GM18507 (cell line): ENCODE results near the gene FRS3.

ENCODE experiments used
- DNase-seq: peaks from one replicate; pipeline ENCODE4 v3.0.0; 2011; ENCODE audit warnings: low read depth; ENCODE audit not compliant: insufficient read length; ENCODE audit errors: extremely low spot score
- FAIRE-seq: peaks from 2 replicates; lab custom pipeline; 2011; peaks lifted over from hg19 to GRCh38; lab: Jason Lieb, UNC

The FRS3 gene

DNA sequence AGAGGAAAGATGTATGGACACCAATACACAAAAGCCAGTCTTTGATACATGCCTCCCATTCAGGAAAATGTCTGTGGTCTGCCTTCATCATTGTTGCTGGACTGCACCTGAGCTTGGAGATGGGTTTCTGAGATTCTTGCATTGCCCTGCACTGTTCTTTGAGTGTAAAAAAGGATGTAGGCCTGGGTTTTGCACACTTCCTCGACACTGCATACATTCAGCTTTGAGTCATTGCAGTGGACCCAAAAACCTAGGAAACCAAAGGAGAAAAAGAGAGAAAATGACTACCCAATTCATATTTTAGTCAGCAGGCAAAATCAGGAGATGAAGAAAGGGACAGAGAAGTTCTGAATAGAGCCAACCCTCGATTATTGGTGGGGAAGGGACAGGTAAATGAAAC, 16.8 kb upstream of the FRS3 start:
- FAIRE-seq = no peak

DNA sequence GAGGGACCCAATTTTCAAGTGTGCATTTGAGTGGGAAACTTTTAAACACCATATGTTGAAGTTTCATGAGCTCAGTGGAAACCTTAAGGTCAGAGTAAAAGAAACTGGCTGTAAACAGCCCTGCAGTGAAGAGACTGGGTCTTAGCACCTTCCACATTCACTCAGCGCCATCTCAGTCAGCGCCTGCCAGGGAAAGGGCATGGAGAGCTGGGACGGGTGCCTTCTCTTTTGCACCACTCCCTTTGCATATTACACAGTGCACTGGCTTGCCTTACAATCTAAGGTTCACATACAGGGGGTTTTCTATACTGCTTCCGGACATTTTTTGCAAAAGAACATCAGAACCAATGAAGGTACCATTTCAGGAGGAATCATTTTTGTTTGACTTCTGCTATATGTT, 12.3 kb upstream of the FRS3 start:
- no peak for FAIRE-seq
- no peak for DNase-seq

More for the DNA sequence above, 16.8 kb upstream of the FRS3 start:
- DNase-seq = no peak

DNA sequence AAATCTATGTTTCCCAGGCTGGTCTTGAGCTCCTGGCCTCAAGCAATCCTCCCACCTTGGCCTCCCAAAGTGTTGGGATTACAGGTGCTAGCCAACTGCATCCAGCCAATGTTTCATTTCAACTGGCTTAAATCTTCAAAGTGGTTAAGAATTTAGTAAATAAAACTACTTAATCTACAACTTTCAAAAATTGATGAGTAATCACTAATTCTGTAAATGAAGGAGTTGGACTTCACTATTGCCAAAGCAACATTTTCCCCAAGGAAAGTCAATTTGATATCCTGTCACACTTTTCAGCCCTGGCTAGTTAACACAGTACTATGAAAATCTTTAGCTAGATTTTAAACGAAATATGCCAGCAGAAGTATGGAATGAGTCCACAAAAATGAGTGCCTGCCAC, 11.6 kb upstream of the FRS3 start:
- FAIRE-seq = no peak
- no peak for DNase-seq

DNA sequence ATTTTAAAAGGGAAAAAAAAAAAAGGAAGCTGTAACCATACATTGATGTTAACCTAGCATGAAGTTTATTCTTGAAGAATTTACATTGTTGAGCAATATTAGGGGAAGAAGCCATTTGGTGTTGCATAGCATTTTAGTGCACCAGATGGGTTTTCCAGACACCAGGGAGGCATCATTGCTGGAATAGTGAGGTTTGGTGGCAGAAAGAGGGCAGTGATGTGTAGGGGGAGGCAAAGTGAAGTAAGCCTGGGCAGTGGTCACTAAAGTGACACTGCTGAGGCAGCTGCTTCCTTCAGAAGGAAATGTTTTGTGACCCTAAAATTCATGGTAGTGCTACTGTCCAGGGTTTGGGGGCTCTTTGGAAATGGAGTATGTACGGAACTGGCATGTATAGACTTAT, 10.3 kb upstream of the FRS3 start:
- DNase-seq (no peak), FAIRE-seq (no peak)

DNA sequence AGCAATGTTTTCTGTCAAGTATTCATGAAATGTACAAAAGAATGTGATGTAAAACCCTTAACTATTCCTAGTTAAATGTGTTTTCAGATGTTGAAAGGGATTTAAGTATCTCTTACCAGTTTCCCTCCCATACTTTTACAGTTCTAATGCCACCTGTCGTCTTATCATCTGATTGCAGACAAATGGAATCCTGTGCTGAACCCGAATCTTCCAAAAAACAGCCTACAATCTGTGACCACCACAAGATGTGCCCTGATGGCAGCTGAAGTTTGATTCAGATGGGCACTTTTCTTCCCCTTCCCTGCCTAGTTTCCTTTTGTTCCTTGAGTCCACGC, 9.7 kb upstream of the FRS3 start:
- FAIRE-seq = no peak
- DNase-seq = no peak

DNA sequence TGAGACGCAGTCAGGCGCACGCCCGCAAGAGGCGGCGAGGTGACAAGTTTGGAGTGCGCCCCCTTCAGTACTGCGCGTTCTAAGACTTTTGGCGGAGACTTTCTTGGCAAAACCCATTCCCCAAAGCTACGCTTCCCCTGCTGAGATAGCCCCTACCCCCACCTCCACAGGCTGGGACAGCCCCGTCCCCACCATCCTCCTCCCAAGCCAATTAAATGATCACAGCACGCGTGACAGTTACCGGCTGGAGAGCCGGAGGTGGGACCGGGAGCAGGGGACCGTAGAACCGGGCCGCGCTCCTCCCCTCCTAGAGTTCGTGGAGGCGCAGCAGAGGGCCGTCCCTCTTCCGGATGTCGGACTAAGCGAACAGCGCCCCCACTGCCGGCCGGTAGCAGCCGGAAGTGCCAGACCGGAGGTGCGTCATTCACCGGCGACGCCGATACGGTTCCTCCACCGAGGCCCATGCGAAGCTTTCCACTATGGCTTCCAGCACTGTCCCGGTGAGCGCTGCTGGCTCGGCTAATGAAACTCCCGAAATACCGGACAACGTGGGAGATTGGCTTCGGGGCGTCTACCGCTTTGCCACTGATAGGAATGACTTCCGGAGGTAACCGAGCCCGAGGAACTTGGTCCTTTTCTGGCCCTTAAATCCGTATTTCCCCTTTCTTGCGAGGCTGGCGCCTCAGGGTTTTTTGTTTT, 7.7 kb upstream of the FRS3 start, which contains the start of gene TOMM6:
Gene TOMM6, plus strand, starts transcription at position 476 of the 699 bp plus-strand sequence. Its CDS starts 4 bp downstream, at position 480.
- peak; percentile 93 for FAIRE-seq
- DNase-seq = peak; percentile 87

DNA sequence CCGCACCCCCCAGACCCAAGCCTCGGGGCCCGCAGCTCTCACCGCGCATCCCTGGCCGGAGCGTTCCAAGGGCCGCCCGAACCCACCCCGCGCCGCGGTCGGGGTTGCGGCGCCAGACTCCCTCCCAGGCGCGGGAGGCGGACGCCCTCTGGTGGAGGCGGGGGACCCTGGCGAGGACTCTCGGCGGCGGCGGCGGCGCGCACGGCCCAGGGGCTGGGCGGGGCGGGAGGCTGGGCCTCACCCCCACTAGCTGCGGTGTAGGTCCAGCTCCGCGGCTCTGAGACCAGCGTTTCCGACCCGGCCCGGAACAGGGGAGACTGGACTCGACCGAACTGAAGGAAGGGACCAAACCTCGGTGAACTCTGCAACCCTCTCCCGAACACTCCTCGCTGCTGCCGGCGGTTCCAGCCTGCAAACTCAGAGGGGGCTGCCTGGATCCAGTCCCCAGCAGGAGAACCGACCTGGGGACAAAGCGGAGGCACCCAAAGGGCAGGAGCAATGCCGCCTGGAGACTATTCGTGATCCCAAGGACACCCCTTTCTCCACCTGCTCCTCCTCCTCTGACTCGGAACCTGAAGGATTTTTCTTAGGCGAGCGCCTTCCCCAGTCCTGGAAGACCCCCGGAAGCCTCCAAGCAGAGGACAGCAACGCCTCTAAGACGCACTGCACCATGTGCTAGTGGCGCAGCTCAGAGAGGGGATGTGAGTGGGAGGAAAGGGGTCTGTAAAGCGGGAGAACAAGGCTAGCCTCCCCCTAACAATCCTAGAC, 6.9 kb upstream of the FRS3 start:
- DNase-seq (peak; percentile 75), FAIRE-seq (peak; percentile 56)

DNA sequence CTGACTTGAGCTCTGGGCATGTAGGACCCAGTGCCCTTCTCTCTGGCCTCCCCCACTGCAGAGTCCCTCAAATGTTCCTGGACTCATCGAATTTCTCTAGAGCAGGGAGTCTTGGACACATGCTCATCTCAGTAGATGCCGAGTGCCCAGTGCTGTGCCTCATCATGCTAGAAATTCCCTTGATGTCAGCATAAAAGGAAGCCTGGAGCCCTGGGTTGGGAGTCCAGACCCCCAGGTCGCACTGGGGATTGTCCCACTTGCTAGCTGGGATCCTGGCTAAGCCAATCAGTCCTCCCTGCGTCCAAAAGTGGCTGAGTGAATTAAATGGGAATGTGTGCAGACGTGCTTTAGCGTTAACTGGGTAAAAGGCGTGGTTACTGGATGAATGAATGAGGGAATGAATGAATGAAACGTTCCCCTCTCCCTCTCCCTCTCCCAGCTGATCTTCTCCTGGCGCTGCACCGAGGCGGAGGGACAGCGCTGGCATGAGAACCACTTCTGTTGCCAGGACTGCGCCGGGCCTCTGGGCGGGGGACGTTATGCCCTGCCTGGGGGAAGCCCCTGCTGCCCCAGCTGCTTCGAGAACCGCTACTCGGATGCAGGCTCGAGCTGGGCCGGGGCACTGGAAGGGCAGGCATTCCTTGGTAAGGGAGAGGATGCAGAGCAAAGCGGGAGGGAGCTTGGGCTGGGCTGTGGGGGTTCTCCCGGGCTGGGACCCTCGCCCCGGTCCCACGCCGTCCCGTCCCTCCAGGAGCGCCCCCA, 6.2 kb upstream of the FRS3 start:
- DNase-seq (no peak), FAIRE-seq (no peak)

DNA sequence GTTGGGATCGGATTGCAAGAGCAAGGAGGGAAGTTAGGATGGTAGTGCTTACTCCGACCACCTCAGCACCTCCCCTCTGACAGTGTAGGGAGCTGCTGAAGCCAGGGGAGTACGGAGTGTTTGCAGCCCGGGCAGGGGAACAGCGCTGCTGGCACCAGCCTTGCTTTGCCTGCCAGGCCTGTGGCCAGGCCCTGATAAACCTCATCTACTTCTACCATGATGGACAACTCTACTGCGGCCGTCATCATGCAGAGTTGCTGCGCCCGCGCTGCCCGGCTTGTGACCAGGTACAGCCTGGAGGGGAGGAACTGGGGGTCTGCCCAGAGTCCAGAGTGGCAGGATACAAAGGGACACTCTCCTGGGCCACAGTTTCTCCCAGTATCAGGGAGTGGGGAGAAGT, 5.6 kb upstream of the FRS3 start:
- no peak for DNase-seq
- FAIRE-seq = no peak

DNA sequence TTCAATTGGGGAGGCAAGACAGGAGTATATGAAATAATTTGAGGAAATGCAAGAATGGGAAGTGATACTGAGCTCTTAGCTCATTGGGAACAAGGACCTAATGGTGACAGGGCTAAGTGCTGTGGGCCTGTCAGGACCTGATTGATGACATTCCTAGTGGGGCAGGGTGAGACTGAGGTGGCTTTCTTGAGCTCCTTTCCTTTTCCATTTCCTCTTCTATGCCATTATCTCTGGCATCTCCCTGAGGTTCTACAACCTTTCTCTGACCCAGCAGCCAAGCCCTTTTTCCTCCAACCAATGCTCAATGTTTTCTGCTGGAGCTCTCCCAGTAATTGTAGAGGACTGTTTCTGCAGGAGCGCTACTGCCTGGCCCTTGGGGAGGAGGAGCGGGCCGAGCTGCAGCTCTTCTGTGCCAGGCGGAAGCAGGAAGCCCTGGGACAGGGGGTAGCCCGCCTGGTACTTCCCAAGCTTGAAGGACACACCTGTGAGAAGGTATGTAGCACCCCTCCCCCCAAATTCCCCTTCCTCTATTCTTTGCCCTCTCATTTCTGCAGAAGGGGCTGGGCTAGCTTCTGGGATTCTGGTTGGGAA, 5.0 kb upstream of the FRS3 start:
- no peak for DNase-seq
- FAIRE-seq = no peak

DNA sequence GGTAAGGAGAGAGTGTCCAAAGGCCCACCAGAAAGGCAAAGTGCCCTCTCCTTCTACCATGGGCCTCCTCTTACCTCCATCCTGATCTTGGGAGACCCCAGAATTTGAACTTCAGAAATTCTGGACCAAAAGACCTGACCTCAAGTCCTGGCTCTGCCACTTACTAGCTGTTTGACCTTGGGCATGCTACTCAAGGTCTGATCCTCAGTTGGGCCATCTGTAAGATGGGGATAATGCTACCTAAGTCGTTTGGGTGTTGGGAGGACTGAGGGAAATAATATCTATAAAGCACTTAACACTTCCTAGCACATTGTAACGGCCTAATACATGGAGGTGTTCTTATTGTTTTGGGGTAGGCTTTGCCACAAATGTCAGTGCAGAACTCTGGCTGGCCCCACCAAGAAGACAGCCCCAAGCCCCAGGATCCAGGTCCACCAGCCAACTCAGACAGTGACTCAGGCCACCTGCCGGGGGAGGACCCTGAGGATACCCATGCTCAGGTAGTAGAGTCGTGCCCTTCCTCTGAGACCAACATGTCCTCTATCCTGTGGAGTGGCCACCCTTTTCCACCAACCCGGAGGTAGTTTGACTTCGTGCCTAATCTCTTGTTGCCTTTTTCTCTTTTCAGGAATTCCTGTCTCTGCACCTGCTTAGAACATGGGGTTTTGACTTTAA, 3.5 kb upstream of the FRS3 start:
- DNase-seq (no peak), FAIRE-seq (no peak)

DNA sequence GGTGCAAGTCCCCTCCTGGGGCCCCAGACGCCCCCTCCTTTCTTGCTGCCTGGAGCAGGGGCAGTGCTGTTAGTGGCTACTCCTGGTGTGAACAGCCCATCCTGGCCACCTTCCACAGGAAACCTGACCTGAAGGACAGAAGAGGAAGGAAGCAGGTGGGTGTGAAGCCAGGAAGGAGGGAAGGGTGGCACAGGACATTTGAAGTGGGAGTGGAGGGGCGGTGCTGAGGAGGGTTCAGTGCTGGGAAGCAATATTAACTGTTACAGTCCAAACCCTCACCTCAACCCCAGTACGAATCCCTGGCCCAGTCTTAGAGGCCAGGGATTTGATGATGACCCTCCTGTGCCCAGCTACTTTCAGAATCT, 1.6 kb upstream of the FRS3 start:
- FAIRE-seq = no peak
- no peak for DNase-seq

DNA sequence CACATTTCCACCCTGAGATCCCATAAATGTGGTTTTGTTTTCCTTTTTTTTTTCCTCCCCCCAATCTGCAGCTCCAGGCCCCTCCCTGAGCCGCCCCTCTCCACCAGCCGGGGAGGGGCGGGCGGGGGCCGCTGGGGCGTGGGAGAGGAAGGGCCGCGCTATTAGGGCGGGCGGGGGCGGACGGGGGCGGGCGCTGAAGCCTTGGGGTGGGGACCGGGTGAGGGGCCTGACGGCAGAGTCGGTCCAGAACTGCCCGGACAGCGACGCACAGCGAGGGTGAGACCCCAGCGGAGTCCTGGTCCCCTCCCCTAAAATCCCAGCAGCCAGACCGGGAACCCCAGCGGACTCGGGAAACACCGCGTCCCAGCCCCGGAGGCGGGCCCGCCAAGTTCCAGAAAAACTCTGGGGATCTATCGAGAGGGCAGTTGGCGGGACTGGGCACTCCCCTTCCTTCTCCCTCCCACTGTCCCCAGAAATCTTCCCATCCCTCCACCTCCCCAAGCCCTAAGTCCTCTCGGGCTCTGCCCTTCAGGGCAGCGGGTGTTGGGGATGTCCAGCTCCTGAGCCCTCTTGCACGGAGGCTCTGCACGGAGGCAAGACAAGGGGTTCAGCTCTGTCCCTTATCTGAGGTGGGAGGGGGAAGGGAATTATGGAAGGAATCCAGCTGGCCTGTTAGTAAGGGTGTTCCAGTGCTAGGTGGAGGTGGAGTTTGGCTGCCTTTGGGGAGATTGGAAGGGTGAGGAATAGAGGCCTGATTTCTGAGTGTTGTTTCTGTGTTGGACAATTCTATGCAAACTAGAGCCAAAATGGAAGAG, 1.1 kb upstream of the FRS3 start, which contains the start of gene PRICKLE4:
Gene PRICKLE4, plus strand, starts transcription at position 232 of the 815 bp plus-strand sequence. CDS start 2,692 bp downstream, outside the sequence.
- FAIRE-seq = no peak
- DNase-seq = no peak

DNA sequence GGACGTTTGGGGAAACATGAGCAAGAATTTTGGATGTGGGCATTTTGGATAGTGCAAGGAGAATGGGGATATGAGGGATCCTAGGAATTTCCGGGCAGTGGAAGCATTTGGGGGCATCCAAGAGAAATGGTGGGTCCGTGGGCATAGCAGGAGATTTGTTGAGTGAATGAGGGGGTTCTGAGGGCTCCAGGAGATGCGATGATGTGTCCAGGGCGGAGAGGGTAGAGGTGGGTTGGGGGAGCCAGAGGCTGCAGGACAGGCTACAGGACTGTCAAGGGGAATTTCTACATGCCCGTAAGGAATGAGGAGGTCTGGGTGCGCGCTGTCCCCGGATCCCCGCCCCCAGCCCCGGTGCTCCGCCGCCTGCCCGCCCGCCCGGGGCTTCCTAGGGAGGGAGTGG, 364 bp downstream of the FRS3 start:
- DNase-seq = no peak
- FAIRE-seq = no peak

DNA sequence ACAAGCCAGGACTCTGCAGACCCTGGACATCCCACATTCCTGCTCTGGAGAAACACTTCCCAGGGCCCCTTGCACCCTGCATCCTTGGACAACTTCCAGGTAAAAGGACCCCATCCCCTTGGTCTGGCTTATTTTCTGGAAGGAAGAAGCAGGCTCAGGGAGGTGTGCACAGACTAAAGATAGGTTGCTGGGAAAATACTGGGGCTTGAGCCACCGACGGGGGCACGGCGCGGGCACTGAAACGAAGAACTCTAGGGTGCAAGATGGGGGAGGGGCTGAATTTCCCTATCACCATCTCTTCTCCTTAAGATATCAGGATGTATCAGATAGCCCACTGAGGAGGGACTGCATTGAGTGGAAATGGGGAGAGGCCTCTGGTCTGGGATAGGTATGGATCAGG, 805 bp downstream of the FRS3 start:
- no peak for FAIRE-seq
- no peak for DNase-seq

DNA sequence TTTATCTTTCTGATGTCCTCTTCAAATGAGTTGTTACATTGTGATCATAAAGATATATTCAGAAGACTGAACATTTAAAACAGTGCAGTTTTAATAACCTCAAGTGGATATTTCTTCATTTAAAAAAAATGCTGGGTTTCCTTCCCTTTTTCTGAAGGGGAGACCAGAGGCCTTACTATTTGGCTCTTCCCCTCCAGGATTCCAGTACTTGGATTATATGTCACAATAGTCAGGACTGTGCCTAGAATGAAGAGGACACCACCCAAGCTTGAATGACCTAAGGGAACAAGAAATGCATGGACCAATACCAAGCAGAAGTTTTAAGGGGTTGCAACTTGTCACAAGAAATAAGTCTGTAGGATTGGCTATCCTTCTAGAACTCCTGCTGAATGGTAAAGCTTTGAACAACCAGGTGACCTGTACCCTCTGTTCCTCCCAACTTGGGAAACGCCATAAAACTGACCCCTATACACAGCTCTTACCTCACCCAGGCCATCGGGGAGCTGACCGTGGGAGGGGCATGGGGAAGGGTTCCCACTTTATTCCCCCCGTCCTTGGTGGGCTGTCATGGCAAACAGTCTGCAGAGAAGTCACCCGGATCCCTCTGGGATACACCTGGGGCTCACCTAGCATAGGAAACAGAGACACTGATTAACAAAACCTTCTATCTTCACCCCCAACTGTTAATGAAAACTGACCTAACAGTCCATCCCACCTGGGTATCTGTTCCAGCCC, 2.0 kb downstream of the FRS3 start:
- no peak for FAIRE-seq
- DNase-seq = no peak

DNA sequence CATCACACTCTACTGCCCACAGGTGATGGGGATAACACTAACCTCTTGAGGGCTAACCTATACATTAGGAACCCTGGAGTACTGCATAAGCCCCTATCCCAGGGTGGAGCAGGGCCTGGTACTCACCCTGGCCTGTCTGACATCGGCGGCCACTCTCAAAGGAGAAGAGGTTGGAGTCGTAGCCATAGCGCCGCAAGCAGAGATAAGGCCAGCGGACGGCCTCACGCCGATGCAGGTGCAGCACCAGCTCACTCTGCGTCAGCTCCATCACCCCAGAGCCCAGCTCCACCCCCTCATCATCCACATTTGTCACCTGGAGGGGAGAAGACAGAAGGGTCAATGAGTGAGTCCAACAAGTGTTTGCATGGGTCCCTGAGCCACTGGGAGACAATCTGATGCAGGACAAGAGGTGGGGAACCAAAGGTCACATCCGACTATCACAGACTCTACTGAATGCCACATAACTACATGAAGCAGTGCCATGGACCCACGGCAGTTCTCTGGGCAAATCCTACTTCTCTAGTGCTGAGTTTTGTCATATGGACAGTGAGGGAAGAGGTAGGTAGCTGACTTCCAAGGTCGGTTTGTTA, 4.3 kb downstream of the FRS3 start:
- no peak for FAIRE-seq
- no peak for DNase-seq

DNA sequence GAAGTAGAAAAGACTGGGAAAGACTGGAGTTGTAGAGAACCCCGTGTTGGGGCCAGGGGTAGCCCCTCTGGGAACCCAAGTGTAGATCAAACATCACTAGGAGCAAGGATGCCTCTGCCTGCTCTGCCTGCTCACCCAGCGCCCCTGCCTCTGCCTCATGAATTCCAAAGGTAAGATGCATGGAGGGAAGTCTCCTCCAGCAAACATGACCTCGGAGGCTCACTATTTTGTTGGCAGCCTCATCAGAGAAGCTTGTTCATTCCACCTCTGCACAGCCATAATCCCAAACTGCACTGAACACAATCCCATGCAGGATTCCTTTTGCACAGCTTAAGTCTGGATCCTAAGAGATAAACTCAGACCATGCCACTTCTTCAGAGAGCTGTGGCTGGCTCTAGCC, 4.9 kb downstream of the FRS3 start:
- no peak for DNase-seq
- FAIRE-seq = no peak
